NCI-H2227 (cell line): ENCODE measurements around the gene MEI1.
"Not testable (repeated sequence)": the region's sequence is repeated elsewhere in the genome, so short reads cannot be mapped to it uniquely, and the experiment has no call there.

ENCODE experiments used
- DNase-seq: peaks from one replicate; lab custom pipeline; 2025; ENCODE audit not compliant: unreplicated experiment; lab: John Stamatoyannopoulos, UW

MEI1 gene, protein sequence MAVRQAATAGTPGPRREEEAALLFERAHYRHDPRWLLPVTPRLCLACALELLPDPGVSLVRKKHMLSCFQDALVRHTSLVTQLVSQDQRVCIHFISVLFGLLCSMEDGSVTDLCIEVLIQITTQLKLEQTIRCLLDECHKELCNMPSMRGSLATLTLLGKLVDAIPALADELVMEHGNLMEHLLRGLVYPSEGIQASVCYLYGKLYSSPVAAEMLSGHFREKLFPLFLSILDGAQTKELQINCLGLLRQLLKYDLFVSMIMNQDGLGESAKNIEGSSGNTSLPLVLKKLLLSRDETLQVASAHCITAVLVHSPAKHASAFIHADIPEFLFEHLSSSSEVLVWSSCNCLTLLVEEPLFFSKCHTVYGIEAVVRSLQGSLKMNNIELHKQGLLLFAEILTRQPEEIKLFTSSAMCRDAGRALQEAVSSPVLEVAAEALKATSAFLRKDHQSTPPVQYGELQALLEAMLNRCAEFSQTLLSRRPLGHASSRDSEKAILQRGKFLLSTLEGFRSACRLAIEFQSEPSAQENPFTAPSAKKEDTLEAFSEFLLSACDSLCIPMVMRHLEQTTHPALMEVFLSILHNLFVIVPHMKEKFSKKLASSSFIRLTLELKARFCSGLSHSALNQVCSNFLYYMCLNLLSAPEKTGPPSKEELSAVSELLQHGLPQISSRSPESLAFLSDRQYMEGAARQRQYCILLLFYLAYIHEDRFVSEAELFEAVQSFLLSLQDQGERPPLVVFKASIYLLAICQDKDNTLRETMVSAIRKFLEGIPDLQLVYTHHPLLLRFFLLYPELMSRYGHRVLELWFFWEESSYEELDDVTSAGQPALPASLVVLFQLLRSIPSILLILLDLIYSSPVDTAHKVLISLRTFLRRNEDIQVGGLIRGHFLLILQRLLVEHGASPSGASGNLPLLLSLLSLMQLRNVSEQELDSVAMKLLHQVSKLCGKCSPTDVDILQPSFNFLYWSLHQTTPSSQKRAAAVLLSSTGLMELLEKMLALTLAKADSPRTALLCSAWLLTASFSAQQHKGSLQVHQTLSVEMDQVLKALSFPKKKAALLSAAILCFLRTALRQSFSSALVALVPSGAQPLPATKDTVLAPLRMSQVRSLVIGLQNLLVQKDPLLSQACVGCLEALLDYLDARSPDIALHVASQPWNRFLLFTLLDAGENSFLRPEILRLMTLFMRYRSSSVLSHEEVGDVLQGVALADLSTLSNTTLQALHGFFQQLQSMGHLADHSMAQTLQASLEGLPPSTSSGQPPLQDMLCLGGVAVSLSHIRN

DNA sequence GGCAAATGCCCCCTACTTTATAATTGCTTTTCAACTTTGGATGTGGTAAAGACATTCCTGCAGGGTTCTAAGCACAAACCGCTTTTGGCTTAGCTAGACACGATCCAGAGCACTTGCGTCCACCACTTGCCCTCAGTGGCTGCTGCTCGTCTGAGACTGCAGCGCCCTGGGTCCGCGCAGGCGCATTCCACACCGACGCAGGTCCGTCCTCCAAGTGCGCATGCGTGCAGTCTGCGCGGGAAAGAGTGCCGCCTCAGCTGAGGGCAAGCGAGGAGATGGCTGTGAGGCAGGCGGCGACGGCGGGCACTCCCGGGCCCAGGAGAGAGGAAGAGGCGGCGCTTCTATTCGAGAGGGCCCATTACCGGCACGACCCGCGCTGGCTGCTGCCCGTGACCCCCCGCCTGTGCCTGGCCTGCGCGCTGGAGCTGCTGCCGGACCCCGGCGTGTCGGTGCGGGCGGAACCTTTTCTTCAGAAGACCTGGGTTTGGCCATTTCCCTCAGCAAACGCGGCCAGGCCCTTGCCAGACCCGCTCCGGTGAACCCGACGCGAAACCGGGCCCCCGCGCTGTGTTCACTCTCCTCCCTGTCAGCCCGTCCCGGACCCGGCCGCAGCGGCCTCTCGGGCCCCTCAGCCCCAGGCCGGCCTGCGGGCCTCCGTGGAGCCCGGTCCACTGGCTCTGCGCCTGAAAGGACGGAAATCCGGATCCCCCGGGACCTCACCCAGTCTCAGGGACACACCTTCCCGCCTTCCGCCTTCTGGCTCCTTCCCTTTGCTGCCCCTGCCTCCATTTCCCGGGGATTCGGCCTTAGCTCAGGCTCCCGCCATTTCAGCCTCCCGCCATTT lies at the start of gene MEI1:
MEI1 (plus strand) TSS at position 240 of the 844 bp plus-strand sequence; CDS start at position 276, 36 bp downstream.
- no peak for DNase-seq

DNA sequence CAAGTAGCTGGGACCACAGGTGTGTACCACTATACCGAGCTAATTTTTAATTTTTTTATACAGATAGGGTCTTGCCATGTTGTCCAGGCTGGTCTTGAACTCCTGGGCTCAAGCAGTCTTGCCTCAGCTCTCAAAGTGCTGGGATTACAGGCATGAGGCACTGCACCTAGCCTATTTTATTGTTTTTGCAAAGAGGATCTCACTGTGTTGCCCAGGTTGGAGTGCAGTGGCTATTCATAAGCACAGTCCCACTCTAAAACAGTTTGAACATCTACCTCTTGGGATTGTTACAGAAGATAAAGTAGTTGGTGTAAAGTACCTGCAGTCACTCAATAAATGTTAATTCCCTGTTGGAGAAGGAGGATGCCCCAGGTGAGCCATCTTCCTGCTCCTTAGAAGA lies 49.1 kb upstream of the MEI1 start:
- no peak for DNase-seq

DNA sequence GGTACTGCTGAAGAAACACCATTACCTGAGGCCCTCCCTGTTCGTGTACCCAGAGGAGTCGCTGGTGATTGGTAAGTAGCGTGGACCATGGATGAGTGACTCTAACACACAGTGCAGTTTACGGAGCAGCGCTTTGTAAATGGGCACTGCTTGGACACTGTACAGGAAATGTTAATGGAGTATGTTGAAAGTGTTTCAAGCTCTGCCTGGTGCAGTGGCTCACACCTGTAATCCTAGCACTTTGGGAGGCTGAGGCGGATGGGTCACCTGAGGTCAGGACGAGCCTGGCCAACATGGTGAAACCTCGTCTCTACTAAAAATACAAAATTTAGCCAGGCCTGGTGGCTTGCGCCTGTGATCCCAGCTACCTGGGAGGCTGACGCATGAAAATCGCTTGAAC lies 48.5 kb upstream of the MEI1 start:
- DNase-seq = no peak

DNA sequence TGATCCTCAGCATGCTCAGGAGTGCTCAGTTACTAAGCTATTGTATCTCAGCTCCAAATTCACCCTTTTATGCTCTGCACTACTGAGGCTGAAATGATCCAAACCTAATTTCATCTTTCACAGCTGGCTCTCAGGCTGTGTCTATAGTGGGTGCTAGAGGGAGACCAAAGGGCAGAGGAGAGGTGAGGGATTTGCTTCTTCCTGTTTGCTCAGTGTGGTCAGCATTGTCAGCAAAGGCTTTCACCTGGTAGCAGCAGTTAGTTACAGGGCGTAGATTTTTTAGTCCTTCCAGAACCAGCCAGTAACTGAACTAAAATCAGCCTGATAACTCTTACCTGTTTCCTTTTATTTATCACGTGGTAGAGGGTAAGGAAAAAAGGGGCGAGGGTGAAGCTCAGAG lies 45.0 kb upstream of the MEI1 start:
- no peak for DNase-seq

DNA sequence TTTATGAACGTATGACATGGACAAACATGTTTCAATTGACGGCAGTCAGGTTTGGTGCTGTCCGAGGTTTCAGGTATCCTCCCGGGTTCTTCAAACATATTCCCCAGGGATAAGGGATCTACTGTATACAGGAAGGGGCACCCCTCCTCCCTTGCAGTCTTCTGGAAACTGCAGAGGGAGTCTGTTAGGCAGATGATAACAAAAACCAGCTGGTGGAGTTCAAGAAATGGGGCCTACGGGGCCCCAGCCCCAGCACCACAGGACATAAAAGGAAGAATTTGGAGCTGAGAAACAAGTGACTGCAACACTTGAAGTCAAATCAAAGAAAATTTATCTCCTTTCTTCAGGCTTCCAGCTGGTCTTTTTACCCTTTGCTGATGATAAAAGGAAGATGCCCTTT lies 42.7 kb upstream of the MEI1 start:
- DNase-seq = no peak

DNA sequence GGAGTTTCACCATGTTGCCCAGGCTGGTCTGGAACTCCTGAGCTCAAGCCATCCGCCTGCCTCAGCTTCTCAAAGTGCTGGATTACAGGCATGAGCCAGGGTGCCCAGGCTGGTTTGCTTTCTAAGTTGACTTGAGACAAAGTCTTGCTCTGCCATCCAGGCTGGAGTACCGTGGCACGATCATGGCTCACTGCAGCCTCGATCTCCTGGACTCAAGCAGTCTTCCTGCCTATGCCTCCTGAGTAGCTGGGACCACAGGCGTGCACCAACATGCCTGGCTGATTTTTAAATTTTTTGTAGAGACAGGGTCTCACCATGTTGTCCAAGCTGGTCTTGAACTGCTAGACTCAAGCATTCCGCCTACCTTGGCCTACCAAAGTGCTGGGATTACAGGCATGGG lies 41.6 kb upstream of the MEI1 start:
- DNase-seq = no peak

DNA sequence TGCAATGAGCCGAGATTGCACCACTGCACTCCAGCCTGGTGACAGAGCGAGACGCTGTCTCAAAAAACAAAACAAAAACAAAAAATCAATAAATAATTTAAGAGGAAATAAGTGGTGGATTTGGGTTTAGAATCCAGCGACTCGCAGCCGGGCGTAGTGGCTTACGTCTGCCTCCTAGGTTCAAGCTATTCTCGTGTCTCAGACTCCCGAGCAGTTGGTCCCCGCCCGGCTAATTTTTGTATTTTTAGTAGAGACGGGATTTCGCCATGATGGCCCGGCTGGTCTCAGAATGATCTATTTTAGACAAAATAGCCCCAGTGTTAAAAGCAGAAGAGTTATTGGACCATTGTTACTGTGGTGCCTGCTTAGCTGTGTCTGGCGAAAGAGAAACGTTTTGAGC lies 40.4 kb upstream of the MEI1 start:
- DNase-seq = no peak

DNA sequence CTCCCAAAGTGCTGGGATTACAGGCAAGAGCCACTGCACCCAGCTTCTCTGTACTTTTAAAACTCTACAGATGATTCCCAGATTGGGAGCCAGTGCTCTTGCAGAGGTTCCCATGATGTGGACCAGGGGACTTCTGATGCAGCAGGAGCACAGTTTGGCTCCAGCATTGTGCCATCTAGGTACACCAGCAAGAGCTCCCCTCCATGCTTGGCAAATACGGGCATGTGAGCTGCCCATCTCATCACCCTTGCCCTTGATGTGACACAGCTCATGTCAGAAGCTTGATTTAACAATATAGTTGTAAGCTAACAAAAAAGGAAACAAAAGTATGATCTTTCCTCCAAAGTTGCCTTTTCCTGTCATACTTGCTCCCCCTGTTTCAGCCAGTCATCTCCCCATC lies 39.4 kb upstream of the MEI1 start:
- no peak for DNase-seq

DNA sequence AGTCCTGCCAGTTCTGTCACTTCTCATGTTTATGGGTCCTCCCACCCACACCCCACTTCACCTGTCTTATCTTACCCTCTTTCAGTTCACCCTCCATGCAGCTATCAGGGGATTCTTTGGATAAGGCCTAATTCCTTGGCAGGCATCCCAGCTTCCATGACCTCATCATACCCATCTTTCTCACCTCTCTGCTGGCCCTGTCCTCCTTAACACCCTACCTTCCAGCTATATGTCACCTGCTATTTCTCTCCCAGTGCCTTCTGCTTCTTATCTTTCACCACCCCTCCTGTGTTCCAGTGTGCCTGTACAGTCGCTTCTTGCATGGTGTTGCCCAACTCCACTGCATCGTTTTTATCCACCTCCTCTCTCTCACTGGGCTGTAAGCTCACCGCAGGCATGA lies 38.9 kb upstream of the MEI1 start:
- DNase-seq = no peak

DNA sequence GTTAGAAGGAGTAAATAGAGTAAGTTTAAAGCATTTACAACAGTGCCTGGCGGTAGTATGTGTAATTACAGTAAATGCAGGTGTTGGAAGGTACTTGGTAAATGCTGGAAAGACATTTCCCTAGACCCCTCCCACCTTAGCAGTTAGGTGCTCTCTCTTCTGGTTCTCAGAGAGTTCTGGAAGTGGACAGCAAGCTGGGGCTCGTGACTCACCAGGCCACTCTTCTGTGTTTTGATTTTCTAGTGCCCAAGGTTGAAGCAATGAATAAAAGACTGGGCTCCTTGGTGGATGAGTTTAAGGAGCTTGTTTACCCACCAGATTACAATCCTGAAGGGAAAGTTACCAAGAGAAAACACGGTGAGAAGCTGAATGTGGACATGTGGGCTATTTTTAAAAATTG lies 38.2 kb upstream of the MEI1 start:
- no peak for DNase-seq

DNA sequence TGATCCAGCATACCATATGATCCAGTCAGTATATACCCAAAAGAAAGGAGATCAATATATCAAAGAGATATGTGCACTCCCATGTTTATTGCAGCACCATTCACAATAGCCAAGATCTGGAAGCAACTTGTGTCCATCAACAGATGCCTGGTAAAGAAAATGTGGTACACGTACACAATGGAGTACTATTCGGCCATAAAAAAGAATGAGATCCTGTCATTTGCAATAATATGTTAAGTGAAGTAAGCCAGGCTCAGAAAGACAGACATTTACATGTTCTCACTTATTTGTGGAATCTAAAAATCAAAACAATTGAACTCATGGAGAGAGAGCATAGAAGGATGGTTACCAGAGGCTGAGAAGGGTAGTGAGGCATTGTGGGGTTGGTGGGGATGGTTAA lies 37.6 kb upstream of the MEI1 start:
- DNase-seq = no peak

DNA sequence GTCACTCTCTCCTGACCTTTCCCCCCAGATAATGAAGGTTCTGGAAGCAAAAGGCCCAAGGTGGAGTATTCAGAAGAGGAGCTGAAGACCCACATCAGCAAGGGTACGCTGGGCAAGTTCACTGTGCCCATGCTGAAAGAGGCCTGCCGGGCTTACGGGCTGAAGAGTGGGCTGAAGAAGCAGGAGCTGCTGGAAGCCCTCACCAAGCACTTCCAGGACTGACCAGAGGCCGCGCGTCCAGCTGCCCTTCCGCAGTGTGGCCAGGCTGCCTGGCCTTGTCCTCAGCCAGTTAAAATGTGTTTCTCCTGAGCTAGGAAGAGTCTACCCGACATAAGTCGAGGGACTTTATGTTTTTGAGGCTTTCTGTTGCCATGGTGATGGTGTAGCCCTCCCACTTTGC lies 35.7 kb upstream of the MEI1 start:
- DNase-seq = not testable (repeated sequence)

DNA sequence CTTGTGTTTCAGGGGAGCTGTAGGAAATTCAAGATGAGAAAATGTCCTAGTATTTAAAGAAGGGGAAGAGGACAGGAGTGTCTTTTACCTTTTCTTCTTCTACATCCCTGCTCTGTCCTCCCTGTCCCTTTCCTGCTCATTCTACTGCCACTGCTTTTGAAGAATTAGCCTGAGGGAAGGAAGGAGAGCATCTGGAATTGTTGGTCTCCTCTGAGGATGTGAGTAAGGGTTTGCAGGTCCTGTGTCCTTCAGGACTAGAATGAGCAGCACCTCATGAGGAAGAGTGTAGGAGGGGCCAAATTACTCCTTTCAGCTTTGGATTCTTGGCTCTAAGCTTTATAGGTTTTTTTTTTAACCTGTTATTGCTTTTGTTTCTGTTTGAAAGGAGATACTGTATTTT lies 34.8 kb upstream of the MEI1 start:
- no peak for DNase-seq

DNA sequence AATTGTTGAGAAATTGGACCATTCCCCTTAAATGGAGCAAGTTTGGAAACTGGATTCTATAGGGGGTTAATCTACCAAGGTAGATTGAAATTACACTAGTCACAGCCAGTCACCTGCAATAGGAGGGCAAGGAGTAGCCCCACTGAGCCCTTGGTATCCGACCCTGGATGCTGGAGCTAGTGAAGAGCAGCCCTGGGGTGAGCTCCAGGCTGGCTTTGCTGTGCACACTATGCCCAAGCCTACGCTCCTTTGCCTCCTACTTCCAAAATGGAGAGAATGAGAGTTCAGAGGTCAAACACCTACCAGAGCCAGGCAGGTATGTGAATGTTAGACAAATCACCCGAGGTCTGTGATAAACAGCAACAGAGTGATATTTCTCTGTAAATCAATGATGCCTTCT lies 34.4 kb upstream of the MEI1 start:
- DNase-seq = no peak

DNA sequence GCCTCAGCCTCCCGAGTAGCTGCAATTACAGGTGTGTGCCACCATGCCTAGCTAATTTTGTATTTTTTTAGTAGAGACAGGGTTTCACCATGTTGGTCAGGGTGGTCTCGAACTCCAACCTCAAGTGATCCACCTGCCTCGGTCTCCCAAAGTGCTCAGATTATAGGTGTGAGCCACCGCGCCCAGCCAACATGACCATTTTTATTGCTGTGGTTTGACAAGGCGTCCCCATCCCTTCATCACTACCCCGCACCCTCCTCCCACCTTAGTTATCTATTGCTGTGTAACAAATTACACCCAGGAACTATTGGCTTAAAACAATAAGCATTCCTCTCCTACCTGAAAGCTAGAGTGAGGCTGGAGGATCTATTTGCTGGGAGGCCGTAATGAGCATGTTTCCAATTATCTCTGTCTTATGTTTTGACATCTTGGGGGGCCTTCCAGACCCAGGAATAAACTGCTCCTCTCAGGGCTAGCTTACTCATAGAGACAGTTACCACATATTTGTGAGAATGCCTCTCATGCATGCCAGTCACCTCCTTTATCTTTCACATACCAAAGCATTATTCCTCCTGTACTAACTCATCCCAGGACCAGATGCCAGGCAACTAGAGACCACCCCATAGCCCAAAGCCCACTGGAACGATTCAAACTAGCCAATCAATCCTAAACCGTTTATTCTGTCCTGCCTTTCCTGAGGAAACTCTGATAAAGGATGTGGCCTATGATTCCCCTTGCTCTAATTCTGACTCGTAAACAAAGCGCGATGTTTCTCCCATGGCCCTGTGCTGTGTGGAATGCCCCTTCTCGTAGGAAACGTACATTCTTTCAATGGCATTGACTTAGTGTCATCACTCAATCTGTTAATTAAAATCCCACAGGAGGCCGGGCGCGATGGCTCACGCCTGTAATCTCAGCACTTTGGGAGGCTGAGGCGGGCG lies 30.1 kb upstream of the MEI1 start:
- no peak for DNase-seq

DNA sequence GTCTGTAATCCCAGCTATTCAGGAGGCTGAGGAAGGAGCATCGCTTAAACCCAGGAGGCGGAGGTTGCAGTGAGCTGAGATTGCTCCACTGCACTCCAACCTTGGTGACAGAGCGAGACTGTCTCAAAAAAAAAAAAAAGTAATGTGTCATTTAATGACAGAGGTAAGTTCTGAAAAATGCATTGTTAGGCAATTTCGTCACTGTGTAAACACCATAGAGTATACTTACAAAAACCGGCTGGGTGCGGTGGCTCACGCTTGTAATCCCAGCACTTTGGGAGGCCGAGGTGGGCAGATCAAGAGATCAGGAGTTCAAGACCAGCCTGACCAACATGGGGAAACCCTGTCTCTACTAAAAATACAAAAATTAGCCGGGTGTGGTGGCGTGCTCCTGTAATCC lies 27.2 kb upstream of the MEI1 start:
- not testable (repeated sequence) for DNase-seq

DNA sequence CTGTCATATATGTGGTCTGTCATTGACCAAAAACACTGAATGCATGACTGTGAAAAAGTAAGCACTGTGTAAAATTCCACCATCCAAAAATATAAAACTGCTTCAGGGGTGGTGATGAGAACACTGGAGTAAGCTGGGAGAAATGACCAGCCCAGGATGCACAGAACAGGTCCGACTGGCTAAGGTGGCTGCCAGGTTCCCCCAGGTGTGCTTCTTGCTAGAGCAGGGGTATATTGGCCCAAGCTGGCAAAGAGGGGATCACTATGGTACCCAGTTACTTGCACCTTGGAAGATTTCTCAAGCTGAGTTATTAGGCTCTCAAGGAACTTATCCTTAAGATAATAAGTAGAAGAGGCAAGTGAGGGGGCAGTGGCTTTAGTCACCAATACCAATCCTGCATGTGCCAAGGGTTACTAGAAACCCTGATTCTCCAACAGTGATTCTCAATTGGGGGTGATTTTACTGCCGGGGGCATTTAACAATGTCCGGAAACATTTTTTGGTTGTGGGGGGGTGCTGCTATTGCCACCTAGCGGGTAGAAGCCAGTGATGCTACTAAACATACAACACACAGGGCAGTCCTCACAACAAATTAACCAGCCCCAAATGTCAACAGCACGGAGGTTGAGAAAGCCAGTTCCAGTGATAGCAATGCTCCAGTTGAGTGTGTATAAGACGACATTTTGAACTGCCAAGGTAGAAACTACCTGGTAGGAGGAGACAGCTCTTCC lies 26.4 kb upstream of the MEI1 start:
- no peak for DNase-seq

DNA sequence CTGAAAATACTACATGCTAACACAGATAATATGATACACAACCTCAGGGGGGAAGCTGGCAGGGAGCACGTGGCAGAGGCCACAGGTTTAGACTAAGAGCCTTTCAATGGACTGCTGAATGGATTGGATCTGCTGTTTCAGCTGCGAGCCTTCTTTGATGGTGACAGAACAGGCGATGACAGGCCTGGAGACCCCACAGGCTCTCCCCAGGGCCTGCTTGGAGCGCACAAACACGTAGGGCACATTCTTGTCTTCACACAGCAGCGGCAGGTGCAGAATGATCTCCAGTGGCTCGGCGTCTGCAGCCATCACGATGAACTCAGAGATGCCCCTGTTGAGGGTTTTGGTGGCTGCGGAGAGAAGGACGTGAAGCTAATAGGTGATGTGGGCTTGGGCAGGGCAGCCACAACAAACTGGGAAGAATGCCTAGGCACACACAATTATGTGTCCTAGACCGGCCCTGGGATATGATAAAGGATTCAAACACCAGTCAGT lies 24.4 kb upstream of the MEI1 start:
- no peak for DNase-seq

DNA sequence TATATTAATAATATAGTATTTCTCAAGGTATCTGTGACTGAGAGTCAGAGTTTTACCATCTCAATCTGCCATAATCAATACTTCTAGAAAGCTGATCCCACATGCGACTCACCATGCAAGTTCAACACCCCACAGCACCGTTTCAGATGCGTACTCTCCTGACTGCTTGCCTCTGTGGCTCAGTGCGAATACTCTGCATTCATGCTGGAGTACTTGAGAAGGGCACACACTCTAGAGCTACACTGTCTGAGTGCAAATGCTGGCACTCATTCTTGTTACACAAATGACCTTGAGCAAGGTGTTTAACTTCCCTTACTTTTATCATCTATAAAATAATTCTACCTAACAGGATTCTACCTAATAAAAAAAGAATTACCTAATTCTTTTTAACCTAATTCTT lies 23.2 kb upstream of the MEI1 start:
- DNase-seq = no peak
